Esophagus muscularis mucosa (tissue), 4 donors: ENCODE data around the gene C13orf46.

Experiments
- EP300 ChIP-seq: sonication (generic); formaldehyde crosslinking; IDR thresholded peaks from one replicate; pipeline ENCODE4 v1.6.1; 2017; ENCODE audit warnings: antibody characterized with exemption
- POLR2A ChIP-seq: fragments of 450-650 bp; IDR thresholded peaks from one replicate; pipeline ENCODE4 v1.6.1; 2017; ENCODE audit warnings: antibody characterized with exemption, moderate library complexity, mild to moderate bottlenecking, low read depth
- POLR2AphosphoS5 ChIP-seq, 2 donors: sonication (generic); formaldehyde crosslinking; IDR thresholded peaks; one replicate each; pipeline ENCODE4 v1.6.1; 2017; ENCODE audit warnings: antibody characterized with exemption in 2 of 2
- TF ChIP-seq, protein P1 (sequence below), 3 experiments: fragments of 200-600 bp in 2 of 3; fragments of 450-650 bp in 1 of 3; sonication (generic) in 2 of 3; IDR thresholded peaks; one replicate each; pipeline ENCODE4 v1.5.1; 2017 to 2019; ENCODE audit warnings: antibody characterized with exemption in 3 of 3, mild to moderate bottlenecking in 2 of 3, moderate library complexity in 1 of 3

DNA sequence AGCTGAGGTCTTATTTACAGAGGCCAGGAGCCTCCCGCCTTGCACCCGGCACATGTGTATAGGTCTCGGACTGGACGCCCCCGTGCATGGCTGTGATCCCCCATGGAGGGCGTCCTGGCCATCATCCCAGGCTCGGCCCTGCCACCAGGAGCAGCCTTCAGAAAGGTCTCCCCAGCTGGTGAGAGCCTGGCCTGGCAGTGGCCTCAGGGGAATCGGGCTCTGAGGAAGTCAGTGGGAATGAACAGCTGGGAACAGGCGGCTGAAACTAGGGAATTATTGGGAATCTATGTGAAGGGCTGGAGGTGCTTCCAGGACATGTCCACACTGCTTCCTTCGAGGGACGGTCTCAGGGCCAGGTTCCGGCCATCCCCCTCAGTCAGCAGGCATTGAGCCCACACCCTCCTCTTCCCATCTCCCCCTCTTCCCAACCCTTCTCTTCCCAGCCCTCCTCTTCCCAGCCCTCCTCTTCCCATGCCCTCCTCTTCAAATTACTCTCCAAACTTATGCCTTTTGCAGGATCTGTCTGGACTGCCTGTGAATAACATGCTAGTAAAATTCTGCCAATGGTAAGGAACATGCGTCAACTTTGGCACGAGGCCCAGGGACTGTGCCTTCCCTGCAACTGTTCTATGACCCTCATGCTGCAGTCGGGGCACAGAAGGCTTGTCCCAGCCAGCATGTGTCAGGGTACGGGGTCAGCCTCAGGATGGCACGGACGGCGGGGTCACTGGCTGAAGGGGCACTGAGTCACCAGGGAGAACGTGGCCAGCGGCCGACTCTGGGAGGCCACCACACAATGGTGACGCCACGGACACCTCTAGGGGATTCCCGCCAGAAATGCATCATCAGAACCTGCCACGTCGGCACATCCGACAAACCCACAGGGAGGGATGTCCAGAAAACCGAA lies 24.2 kb upstream of the C13orf46 start:
- TF ChIP-seq, protein P1, sequence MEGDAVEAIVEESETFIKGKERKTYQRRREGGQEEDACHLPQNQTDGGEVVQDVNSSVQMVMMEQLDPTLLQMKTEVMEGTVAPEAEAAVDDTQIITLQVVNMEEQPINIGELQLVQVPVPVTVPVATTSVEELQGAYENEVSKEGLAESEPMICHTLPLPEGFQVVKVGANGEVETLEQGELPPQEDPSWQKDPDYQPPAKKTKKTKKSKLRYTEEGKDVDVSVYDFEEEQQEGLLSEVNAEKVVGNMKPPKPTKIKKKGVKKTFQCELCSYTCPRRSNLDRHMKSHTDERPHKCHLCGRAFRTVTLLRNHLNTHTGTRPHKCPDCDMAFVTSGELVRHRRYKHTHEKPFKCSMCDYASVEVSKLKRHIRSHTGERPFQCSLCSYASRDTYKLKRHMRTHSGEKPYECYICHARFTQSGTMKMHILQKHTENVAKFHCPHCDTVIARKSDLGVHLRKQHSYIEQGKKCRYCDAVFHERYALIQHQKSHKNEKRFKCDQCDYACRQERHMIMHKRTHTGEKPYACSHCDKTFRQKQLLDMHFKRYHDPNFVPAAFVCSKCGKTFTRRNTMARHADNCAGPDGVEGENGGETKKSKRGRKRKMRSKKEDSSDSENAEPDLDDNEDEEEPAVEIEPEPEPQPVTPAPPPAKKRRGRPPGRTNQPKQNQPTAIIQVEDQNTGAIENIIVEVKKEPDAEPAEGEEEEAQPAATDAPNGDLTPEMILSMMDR (IDR thresholded peaks at IDR 0.05): no peak
- no peak for TF ChIP-seq POLR2A
- TF ChIP-seq POLR2AphosphoS5 (IDR thresholded peaks at IDR 0.05): no peak
- TF ChIP-seq EP300: no peak
